GM12878 (cell line): Measurements from ENCODE around the gene VIPR1. TPM values are rescaled to one million over a fixed set of nuclear protein-coding genes. Genes with fewer than 3 reads are reported as not detected.

Source experiments
- ATAC-seq: fragments of 200-7000 bp; cut with Tn5 transposase; 3 replicates; pipeline ENCODE4 v1.9.1; 2020; ENCODE audit warnings: mild to moderate bottlenecking, moderate library complexity
- Bru-seq: library from RNA; stranded (reverse); fragments of 400-500 nt; gene quantifications from one replicate; lab custom pipeline; 2021; lab: Mats Ljungman, UMichigan
- BruChase-seq, 2 experiments: library from RNA; stranded (reverse); fragments of 400-500 nt; gene quantifications; one replicate each; lab custom pipeline; 2021; lab: Mats Ljungman, UMichigan
- BruUV-seq: library from RNA; stranded (reverse); fragments of 400-500 nt; replicated peaks from 2 replicates; lab custom pipeline; 2021; lab: Mats Ljungman, UMichigan
- CTCF ChIA-PET: fragments of 300-600 bp; sonication (Branson Sonifier 250); formaldehyde crosslinking; extraction: SDS; loops from one replicate; lab custom pipeline; 2021; ENCODE audit warnings: inconsistent platforms; lab: Yijun Ruan, JAX
- POLR2A ChIA-PET: fragments of 350-600 bp; formaldehyde crosslinking; extraction: SDS; loops from one replicate; lab custom pipeline; 2021; ENCODE audit warnings: inconsistent platforms; lab: Charles Lee
- RAD21 ChIA-PET: fragments of 300-600 bp; sonication (Branson Sonifier 250); formaldehyde crosslinking; loops from one replicate; lab custom pipeline; 2023; ENCODE audit warnings: antibody characterized with exemption; ENCODE audit not compliant: unreplicated experiment; lab: Charles Lee
- SMC1A ChIA-PET: fragments of 300-600 bp; sonication (Branson Sonifier 250); formaldehyde crosslinking; loops from one replicate; lab custom pipeline; 2023; ENCODE audit not compliant: unreplicated experiment, uncharacterized antibody; lab: Charles Lee
- DNase-seq: peaks from one replicate; pipeline ENCODE4 v3.0.0-alpha.2; 2011; ENCODE audit warnings: low read depth, low spot score
- FAIRE-seq: peaks from 3 replicates; lab custom pipeline; 2011; peaks lifted over from hg19 to GRCh38; lab: Jason Lieb, UNC
- H2AFZ ChIP-seq: 2 replicates; pipeline ENCODE4 v1.6.0; 2011; ENCODE audit warnings: low read depth, low read length, control low read depth; ENCODE audit not compliant: control insufficient read depth
- H3K27ac ChIP-seq: 2 replicates; pipeline ENCODE4 v1.5.1; 2011; ENCODE audit warnings: control low read depth; ENCODE audit not compliant: control insufficient read depth, insufficient read depth
- H3K27me3 ChIP-seq, 2 experiments: replicated peaks in 1 of 2; 2 replicates each; pipeline versions ENCODE4 v1.6.0 to v1.6.1; 2011; ENCODE audit warnings: low read length in 1 of 2; ENCODE audit not compliant: control insufficient read depth in 2 of 2, insufficient read depth in 2 of 2
- H3K36me3 ChIP-seq, 2 experiments: 2 replicates each; pipeline ENCODE4 v1.5.1; 2011; ENCODE audit warnings: low read length in 1 of 2; ENCODE audit not compliant: control insufficient read depth in 2 of 2, insufficient read depth in 2 of 2
- H3K4me1 ChIP-seq: 2 replicates; pipeline ENCODE4 v1.6.1; 2011; ENCODE audit warnings: mild to moderate bottlenecking, low read length, moderate library complexity, mixed read lengths; ENCODE audit not compliant: control insufficient read depth, insufficient read depth
- H3K4me2 ChIP-seq: 2 replicates; pipeline ENCODE4 v1.6.0; 2011; ENCODE audit warnings: control low read depth; ENCODE audit not compliant: control insufficient read depth, insufficient read depth
- H3K4me3 ChIP-seq: fragments of 200-600 bp; sonication (generic); 2 replicates; pipeline ENCODE4 v1.5.1; 2016
- H3K79me2 ChIP-seq: 2 replicates; pipeline ENCODE4 v1.6.0; 2011; ENCODE audit warnings: low read length; ENCODE audit not compliant: control insufficient read depth, insufficient read depth
- H3K9ac ChIP-seq: 2 replicates; pipeline ENCODE4 v1.8.0; 2011; ENCODE audit warnings: low read length, control low read depth, mixed read lengths; ENCODE audit not compliant: control insufficient read depth, insufficient read depth
- H3K9me3 ChIP-seq: replicated peaks from 3 replicates; pipeline ENCODE4 v1.5.1; 2011; ENCODE audit warnings: mild to moderate bottlenecking, low read length; ENCODE audit not compliant: control insufficient read depth, insufficient read depth
- H4K20me1 ChIP-seq: 2 replicates; pipeline ENCODE4 v1.6.0; 2011; ENCODE audit not compliant: control insufficient read depth, insufficient read depth
- ASH2L ChIP-seq: fragments of 300-600, 200-600 bp; sonication (generic); IDR thresholded peaks from 2 replicates; pipeline ENCODE4 v1.6.1; 2017; ENCODE audit warnings: low read depth, mild to moderate bottlenecking, borderline replicate concordance
- DPF2 ChIP-seq: fragments of 450-650 bp; IDR thresholded peaks from 2 replicates; pipeline ENCODE4 v1.6.1; 2017; ENCODE audit warnings: mild to moderate bottlenecking
- FOXK2 ChIP-seq: fragments of 450-650 bp; IDR thresholded peaks from 2 replicates; pipeline ENCODE4 v1.6.1; 2017; ENCODE audit warnings: mild to moderate bottlenecking, moderate library complexity
- MEF2B ChIP-seq: fragments of 450-650 bp; IDR thresholded peaks from 2 replicates; pipeline ENCODE4 v1.6.1; 2018; ENCODE audit warnings: mild to moderate bottlenecking, moderate library complexity; ENCODE audit not compliant: partially characterized antibody, poor library complexity, severe bottlenecking
- NFYB ChIP-seq: IDR thresholded peaks from 2 replicates; pipeline ENCODE4 v1.6.1; 2011; ENCODE audit warnings: low read depth, mild to moderate bottlenecking, low read length, improper control_type of control experiment, moderate library complexity; ENCODE audit not compliant: insufficient read depth
- NR2C2 ChIP-seq: IDR thresholded peaks from 2 replicates; pipeline ENCODE4 v1.6.1; 2011; ENCODE audit warnings: borderline replicate concordance, low read depth; ENCODE audit not compliant: control insufficient read depth, insufficient read length
- SP1 ChIP-seq: IDR thresholded peaks from one replicate; pipeline ENCODE4 v1.6.1; 2011; ENCODE audit warnings: low read depth, low read length
- ZNF24 ChIP-seq: fragments of 450-650 bp; IDR thresholded peaks from 2 replicates; pipeline ENCODE4 v1.6.1; 2017; ENCODE audit warnings: antibody characterized with exemption, mild to moderate bottlenecking
- WGBS: methylation state at CpG from one replicate; pipeline ENCODE4 v1.1.6; 2016; ENCODE audit warnings: low lambda C conversion rate; ENCODE audit not compliant: insufficient replicate concordance, insufficient coverage; ENCODE audit errors: missing lambda C conversion rate; 5-methylcytosine and 5-hydroxymethylcytosine counted together
- in situ Hi-C: fragments of 300-500 bp; cut with MboI; formaldehyde crosslinking; loops from 9 replicates; pipeline ENCODE4 v1.14.3; 2018; ENCODE audit warnings: mixed read lengths
- intact Hi-C: fragments of 100-400 bp; cut with micrococcal nuclease; formaldehyde crosslinking; loops from one replicate; pipeline ENCODE4 v1.14.2; 2022; ENCODE audit not compliant: unreplicated experiment
- long read RNA-seq, 2 experiments: library from polyadenylated mRNA; unstranded; transcript quantifications; one replicate each; pipeline ENCODE4 v2.0.0, GENCODE V29; 2019 to 2020
- polyA minus RNA-seq, 3 experiments: library from RNA; depleted of rRNA, polyadenylated mRNA; stranded (reverse); fragments of >200 nt; gene quantifications; 2 replicates each; pipeline ENCODE4 v1.2.3, GENCODE V29; 2011
- polyA plus RNA-seq, 11 experiments: library from polyadenylated mRNA; depleted of rRNA in 4 of 11; unstranded in 6 of 11; stranded (reverse) in 5 of 11; fragments of >200 nt; fragmentation: Nextera tagmentation in 4 of 11; fragmentation: Illumina TruSeq in 1 of 11; extraction: Ambion mirVana in 4 of 11; extraction: Trizol in 1 of 11; gene quantifications; 1 replicate in 1 of 11; 2 replicates in 10 of 11; pipeline versions ENCODE4 v1.2.1 to v1.2.3, GENCODE V29; 2011 to 2016; ENCODE audit warnings: inconsistent platforms in 2 of 11, missing spikeins in 2 of 11, low read depth in 1 of 11
- total RNA-seq, 4 experiments: library from RNA; depleted of rRNA in 3 of 4; stranded (reverse); fragments of >200 nt in 3 of 4; fragmentation: Illumina TruSeq in 1 of 4; extraction: Trizol in 1 of 4; gene quantifications; 2 replicates each; pipeline versions ENCODE4 v1.2.1 to v1.2.3, GENCODE V29; 2013 to 2021
- TF ChIP-seq, protein P1 (sequence below): fragments of 450-650 bp; IDR thresholded peaks from 2 replicates; pipeline ENCODE4 v1.6.1; 2016; ENCODE audit warnings: mild to moderate bottlenecking
- TF ChIP-seq, protein P2 (sequence below): fragments of 150-350 bp; IDR thresholded peaks from 2 replicates; pipeline ENCODE4 v1.6.1; 2016; ENCODE audit warnings: low read depth, low read length
- TF ChIP-seq, protein P3 (sequence below): IDR thresholded peaks from 2 replicates; pipeline ENCODE4 v1.6.1; 2011; ENCODE audit warnings: mild to moderate bottlenecking, low read depth, low read length, moderate library complexity; ENCODE audit not compliant: insufficient replicate concordance

The VIPR1 gene, protein sequence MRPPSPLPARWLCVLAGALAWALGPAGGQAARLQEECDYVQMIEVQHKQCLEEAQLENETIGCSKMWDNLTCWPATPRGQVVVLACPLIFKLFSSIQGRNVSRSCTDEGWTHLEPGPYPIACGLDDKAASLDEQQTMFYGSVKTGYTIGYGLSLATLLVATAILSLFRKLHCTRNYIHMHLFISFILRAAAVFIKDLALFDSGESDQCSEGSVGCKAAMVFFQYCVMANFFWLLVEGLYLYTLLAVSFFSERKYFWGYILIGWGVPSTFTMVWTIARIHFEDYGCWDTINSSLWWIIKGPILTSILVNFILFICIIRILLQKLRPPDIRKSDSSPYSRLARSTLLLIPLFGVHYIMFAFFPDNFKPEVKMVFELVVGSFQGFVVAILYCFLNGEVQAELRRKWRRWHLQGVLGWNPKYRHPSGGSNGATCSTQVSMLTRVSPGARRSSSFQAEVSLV
- total RNA-seq (2013; cell fraction: nucleolus; rRNA removed), result 0.35 TPM in 1 of 2 replicates, not detected in the other
- not detected in 2 replicates for total RNA-seq (2014; rRNA removed)
- total RNA-seq (2014; rRNA removed; fragmentation: Illumina TruSeq; extraction: Trizol), result not detected in 2 replicates
- 0.18 and 0.29 TPM in 2 replicates for total RNA-seq (2021)
- polyA plus RNA-seq (2011; ENCODE audit: low read depth), result 0.59 TPM
- not detected in 2 replicates for polyA plus RNA-seq (2011; rRNA removed)
- 0.04 TPM in 1 of 2 replicates, not detected in the other for polyA plus RNA-seq (2011; cell fraction: cytosol; rRNA removed)
- 0.04 TPM in 1 of 2 replicates, not detected in the other for polyA plus RNA-seq (2011; cell fraction: nucleus; rRNA removed)
- polyA plus RNA-seq (2012), result 0.74 and 1.2 TPM in 2 replicates
- 0.03 TPM in 1 of 2 replicates, not detected in the other for polyA plus RNA-seq (2014; fragmentation: Illumina TruSeq; extraction: Trizol)
- not detected for polyA plus RNA-seq (2014; fragmentation: Nextera tagmentation; extraction: Ambion mirVana)
- 0.04 and 0.28 TPM in 2 replicates for polyA plus RNA-seq (2014; rRNA removed)
- under 1 TPM in 1 of 2 experiments, not detected in 1; 0.07 TPM for polyA plus RNA-seq (2016; fragmentation: Nextera tagmentation; extraction: Ambion mirVana)
- polyA minus RNA-seq (2011; rRNA and poly(A)+ RNA removed), result 0.07 and 0.21 TPM in 2 replicates
- not detected in 2 replicates for polyA minus RNA-seq (2011; cell fraction: cytosol; rRNA and poly(A)+ RNA removed)
- not detected in 2 replicates for polyA minus RNA-seq (2011; cell fraction: nucleus; rRNA and poly(A)+ RNA removed)
- Bru-seq, nascent RNA, result percentile 16 among the genes with signal in this experiment
- percentile 9 among the genes with signal in this experiment for BruChase-seq, experiment 1, labeled RNA remaining after a 6-hour chase
- percentile 14 among the genes with signal in this experiment for BruChase-seq, experiment 2, labeled RNA remaining after a 2-hour chase
- long read RNA-seq, experiment 1, result 0 reads
- long read RNA-seq, experiment 2, result 0 reads

DNA sequence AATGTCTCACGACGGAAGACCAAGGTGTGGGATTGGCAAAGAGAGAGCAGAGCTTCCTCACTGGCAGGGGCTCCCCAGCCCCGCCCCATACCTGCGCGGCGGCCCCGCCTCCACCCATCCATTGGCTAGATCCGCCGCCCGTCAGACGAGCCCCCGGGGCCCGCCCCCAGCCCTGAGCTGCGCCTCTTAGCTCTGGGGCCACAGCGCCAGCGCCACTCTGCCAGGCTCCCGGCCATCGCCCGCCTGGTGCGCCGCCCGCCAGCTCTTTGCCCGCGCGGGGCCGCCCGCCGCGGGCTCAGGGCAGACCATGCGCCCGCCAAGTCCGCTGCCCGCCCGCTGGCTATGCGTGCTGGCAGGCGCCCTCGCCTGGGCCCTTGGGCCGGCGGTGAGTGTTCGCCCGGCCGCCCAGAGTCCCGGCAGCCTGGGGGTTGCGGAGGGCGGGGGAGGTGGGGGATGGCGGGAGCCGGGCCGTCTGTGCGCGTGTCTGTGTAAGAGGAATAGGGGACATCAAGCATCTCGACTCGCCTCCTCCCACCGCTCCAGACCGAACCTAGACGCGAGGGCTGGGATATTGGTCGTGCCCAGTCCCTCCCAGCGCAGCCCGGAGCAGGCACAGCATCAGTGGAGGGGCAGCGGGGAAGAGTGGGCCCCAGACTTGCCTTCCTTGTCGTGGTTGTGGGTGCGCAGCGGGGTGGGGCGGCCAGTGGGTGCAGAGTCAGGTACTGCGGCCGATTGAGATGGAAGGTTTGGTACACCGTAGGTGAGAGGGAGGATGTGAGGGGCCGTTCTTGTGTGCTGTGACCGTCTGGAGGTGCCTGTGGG is at the start of gene VIPR1:
Gene VIPR1, plus strand, starts transcription at position 215 of the 822 bp plus-strand sequence. Its CDS starts 93 bp downstream, at position 308.
- FAIRE-seq (no peak), DNase-seq (no peak)
- H3K4me2 ChIP-seq, result peak within 1 kb of the TSS; percentile 100
- TF ChIP-seq NFYB (peak; percentile 98), NR2C2 (no peak), DPF2 (peak; percentile 48), MEF2B (no peak), ASH2L (no peak), FOXK2 (no peak), SP1 (peak; percentile 84), ZNF24 (no peak)
- TF ChIP-seq, protein P1, sequence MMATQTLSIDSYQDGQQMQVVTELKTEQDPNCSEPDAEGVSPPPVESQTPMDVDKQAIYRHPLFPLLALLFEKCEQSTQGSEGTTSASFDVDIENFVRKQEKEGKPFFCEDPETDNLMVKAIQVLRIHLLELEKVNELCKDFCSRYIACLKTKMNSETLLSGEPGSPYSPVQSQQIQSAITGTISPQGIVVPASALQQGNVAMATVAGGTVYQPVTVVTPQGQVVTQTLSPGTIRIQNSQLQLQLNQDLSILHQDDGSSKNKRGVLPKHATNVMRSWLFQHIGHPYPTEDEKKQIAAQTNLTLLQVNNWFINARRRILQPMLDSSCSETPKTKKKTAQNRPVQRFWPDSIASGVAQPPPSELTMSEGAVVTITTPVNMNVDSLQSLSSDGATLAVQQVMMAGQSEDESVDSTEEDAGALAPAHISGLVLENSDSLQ, result peak; percentile 97
- TF ChIP-seq, protein P2, sequence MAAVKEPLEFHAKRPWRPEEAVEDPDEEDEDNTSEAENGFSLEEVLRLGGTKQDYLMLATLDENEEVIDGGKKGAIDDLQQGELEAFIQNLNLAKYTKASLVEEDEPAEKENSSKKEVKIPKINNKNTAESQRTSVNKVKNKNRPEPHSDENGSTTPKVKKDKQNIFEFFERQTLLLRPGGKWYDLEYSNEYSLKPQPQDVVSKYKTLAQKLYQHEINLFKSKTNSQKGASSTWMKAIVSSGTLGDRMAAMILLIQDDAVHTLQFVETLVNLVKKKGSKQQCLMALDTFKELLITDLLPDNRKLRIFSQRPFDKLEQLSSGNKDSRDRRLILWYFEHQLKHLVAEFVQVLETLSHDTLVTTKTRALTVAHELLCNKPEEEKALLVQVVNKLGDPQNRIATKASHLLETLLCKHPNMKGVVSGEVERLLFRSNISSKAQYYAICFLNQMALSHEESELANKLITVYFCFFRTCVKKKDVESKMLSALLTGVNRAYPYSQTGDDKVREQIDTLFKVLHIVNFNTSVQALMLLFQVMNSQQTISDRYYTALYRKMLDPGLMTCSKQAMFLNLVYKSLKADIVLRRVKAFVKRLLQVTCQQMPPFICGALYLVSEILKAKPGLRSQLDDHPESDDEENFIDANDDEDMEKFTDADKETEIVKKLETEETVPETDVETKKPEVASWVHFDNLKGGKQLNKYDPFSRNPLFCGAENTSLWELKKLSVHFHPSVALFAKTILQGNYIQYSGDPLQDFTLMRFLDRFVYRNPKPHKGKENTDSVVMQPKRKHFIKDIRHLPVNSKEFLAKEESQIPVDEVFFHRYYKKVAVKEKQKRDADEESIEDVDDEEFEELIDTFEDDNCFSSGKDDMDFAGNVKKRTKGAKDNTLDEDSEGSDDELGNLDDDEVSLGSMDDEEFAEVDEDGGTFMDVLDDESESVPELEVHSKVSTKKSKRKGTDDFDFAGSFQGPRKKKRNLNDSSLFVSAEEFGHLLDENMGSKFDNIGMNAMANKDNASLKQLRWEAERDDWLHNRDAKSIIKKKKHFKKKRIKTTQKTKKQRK, result no peak
- TF ChIP-seq, protein P3, sequence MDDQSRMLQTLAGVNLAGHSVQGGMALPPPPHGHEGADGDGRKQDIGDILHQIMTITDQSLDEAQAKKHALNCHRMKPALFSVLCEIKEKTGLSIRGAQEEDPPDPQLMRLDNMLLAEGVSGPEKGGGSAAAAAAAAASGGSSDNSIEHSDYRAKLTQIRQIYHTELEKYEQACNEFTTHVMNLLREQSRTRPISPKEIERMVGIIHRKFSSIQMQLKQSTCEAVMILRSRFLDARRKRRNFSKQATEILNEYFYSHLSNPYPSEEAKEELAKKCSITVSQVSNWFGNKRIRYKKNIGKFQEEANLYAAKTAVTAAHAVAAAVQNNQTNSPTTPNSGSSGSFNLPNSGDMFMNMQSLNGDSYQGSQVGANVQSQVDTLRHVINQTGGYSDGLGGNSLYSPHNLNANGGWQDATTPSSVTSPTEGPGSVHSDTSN, result peak; percentile 96

More for the DNA sequence above, at the start of gene VIPR1:
- in situ Hi-C loops (no loop called here), intact Hi-C loops (no loop called here)
- RAD21 ChIA-PET, result interaction anchor here (1.1 kb wide), 1 partner anchor 13 kb away, joined by 5 read pairs; no protein-coding TSS in a partner anchor
- H3K27me3 ChIP-seq, result peaks cover 6 to 13% of the 10 kb centered on the region in 2 experiments
- ATAC-seq, result peak; percentile 97
- peaks cover 6% of the 10 kb centered on the region; the same call in 1 of the 2 replicates for H3K4me1 ChIP-seq
- SMC1A ChIA-PET, result no interaction called here
- H3K9me3 ChIP-seq, result no peaks in the 10 kb centered on the region
- H3K27ac ChIP-seq, result no peak within 1 kb of the TSS
- no peaks in the 10 kb centered on the region for H3K36me3 ChIP-seq
- 23% methylated on average over 69 of the region's 69 CpGs for WGBS
- CTCF ChIA-PET, result interaction anchor here (0.9 to 2.0 kb wide), 3 partner anchors 11 to 257 kb away, joined by 3 to 4 read pairs (median 3); no protein-coding TSS in a partner anchor
- no peaks in the 10 kb centered on the region for H4K20me1 ChIP-seq
- no peaks in the 10 kb centered on the region for H3K79me2 ChIP-seq
- peak within 1 kb of the TSS; percentile 87 for H3K4me3 ChIP-seq
- H2AFZ ChIP-seq, result peak within 1 kb of the TSS; percentile 94
- no peak within 1 kb of the TSS; the same call in 1 of the 2 replicates for H3K9ac ChIP-seq
- POLR2A ChIA-PET, result no interaction called here
- BruUV-seq, result no TSS peak
